A549 (cell line): ENCODE results near the gene GPR25.

ENCODE experiments used
- BHLHE40 ChIP-seq: IDR thresholded peaks from 2 replicates; pipeline ENCODE4 v1.6.1; 2012; ENCODE audit warnings: low read depth, low read length, inconsistent platforms
- CHD2 ChIP-seq: fragments of 150-350 bp; IDR thresholded peaks from 2 replicates; pipeline ENCODE4 v1.6.1; 2014; ENCODE audit warnings: low read length; ENCODE audit not compliant: partially characterized antibody
- CHD4 ChIP-seq: fragments of 200-600 bp; sonication (generic); IDR thresholded peaks from 2 replicates; pipeline ENCODE4 v1.6.1; 2016; ENCODE audit warnings: antibody characterized with exemption, mild to moderate bottlenecking, borderline replicate concordance
- EHMT2 ChIP-seq: fragments of 200-600 bp; sonication (generic); IDR thresholded peaks from 2 replicates; pipeline ENCODE4 v1.6.1; 2016; ENCODE audit warnings: antibody characterized with exemption, low read depth, mild to moderate bottlenecking, moderate library complexity
- RAD21 ChIP-seq, 2 experiments: fragments of >200 bp in 1 of 2; sonication (Bioruptor Twin) in 1 of 2; formaldehyde crosslinking in 1 of 2; IDR thresholded peaks in 1 of 2; conservative IDR thresholded peaks in 1 of 2; 2 replicates in 1 of 2; 3 replicates in 1 of 2; pipeline ENCODE4 v1.6.1; 2012 to 2018; ENCODE audit warnings: inconsistent platforms in 1 of 2
- TF ChIP-seq, protein P1 (sequence below): fragments of >200 bp; sonication (Bioruptor Twin); formaldehyde crosslinking; IDR thresholded peaks from 3 replicates; pipeline ENCODE4 v1.5.1; 2016

DNA sequence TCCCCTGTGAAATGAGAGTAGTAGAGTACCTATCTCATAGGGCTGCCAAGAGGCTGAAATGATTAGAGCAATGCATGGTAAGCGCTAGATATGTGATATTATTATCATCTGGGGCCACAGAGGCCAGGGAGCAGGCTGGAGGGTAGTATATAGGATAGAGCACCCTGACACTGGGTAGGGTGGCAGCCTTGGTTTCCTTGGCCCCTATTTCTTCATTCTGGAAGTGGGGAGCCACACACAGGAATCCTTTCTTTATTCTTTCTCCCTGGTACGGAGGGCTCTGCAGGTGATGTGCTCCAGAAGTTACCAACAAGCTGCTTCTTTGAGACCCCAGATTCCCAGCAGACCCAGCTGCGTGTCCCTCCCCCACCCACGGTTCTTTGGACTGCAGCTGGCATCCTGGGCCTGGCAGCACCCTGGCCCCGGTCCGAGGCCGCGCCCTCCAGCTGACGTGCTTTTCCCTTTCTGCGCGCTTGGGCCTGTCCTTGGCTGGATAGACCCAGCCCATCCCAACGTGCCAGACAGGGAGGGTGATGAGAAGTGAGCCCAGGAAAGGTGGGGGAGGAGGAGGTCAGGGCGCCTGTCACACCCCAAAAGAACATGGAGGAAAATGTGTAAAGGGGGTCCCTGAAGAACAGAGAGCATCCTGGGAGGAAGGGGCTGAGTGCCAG, 40.1 kb downstream of the GPR25 start:
- TF ChIP-seq, protein P1, sequence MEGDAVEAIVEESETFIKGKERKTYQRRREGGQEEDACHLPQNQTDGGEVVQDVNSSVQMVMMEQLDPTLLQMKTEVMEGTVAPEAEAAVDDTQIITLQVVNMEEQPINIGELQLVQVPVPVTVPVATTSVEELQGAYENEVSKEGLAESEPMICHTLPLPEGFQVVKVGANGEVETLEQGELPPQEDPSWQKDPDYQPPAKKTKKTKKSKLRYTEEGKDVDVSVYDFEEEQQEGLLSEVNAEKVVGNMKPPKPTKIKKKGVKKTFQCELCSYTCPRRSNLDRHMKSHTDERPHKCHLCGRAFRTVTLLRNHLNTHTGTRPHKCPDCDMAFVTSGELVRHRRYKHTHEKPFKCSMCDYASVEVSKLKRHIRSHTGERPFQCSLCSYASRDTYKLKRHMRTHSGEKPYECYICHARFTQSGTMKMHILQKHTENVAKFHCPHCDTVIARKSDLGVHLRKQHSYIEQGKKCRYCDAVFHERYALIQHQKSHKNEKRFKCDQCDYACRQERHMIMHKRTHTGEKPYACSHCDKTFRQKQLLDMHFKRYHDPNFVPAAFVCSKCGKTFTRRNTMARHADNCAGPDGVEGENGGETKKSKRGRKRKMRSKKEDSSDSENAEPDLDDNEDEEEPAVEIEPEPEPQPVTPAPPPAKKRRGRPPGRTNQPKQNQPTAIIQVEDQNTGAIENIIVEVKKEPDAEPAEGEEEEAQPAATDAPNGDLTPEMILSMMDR: no peak
- TF ChIP-seq RAD21 (conservative IDR thresholded peaks at IDR 0.05 in 1 of 2, IDR thresholded peaks at IDR 0.05 in 1 of 2) (no peak), EHMT2 (no peak), CHD4 (no peak), CHD2 (no peak), BHLHE40 (no peak)
